ENCODE measurements around the gene EHD2.

- TF ChIP-seq GATA2 (IDR thresholded peaks at IDR 0.05; ENCODE audit: low read depth, low read length) = no peak
- no peak for TF ChIP-seq GATA3 (IDR thresholded peaks at IDR 0.05; ENCODE audit: low read depth, low read length)
These were observed 53.1 kb downstream of the EHD2 start for GRCh38 chr19:47766359-47766620.
